IMR-90 (cell line): Measurements from ENCODE around the gene NKAIN4. TPM values are rescaled to one million over a fixed set of nuclear protein-coding genes. Genes with fewer than 3 reads are reported as not detected.

Experiments used
- ATAC-seq: fragments of 200-7000 bp; cut with Tn5 transposase; 2 replicates; pipeline ENCODE4 v1.9.1; 2020; ENCODE audit warnings: low read depth, mild to moderate bottlenecking, moderate library complexity
- BruUV-seq: library from RNA; stranded (reverse); fragments of 400-500 nt; replicated peaks from 2 replicates; lab custom pipeline; 2021; lab: Mats Ljungman, UMichigan
- CTCF ChIA-PET: fragments of 300-600 bp; formaldehyde crosslinking; extraction: SDS; loops from one replicate; lab custom pipeline; 2021; ENCODE audit warnings: antibody characterized with exemption; lab: Yijun Ruan, JAX
- POLR2A ChIA-PET: fragments of 300-600 bp; sonication (Branson Sonifier 250); formaldehyde crosslinking; loops from one replicate; lab custom pipeline; 2022; ENCODE audit warnings: antibody characterized with exemption; ENCODE audit not compliant: unreplicated experiment; lab: Charles Lee
- DNase-seq: peaks from one replicate; pipeline ENCODE4 v3.0.0; 2013
- H2AFZ ChIP-seq: replicated peaks from 2 replicates; pipeline ENCODE3; 2013; ENCODE audit warnings: low read length, mild to moderate bottlenecking; ENCODE audit not compliant: poor library complexity
- H2AK5ac ChIP-seq: 2 replicates; pipeline ENCODE4 v1.6.1; 2013; ENCODE audit warnings: low read depth, low read length, inconsistent platforms
- H2AK9ac ChIP-seq: replicated peaks from 2 replicates; pipeline ENCODE3; 2013; ENCODE audit warnings: mild to moderate bottlenecking, low read depth, low read length, moderate library complexity; ENCODE audit not compliant: poor library complexity
- H2BK120ac ChIP-seq: 2 replicates; pipeline ENCODE4 v1.6.1; 2013; ENCODE audit warnings: low read depth, low read length, inconsistent platforms
- H2BK15ac ChIP-seq: 3 replicates; pipeline ENCODE4 v1.6.1; 2013; ENCODE audit warnings: low read depth, low read length, inconsistent platforms
- H2BK20ac ChIP-seq: 2 replicates; pipeline ENCODE4 v1.6.1; 2013; ENCODE audit warnings: low read depth, mild to moderate bottlenecking, inconsistent platforms, low read length, moderate library complexity
- H2BK5ac ChIP-seq: 2 replicates; pipeline ENCODE4 v1.6.1; 2013; ENCODE audit warnings: mild to moderate bottlenecking, low read depth, low read length, inconsistent platforms; ENCODE audit not compliant: poor library complexity, severe bottlenecking
- H3K14ac ChIP-seq: replicated peaks from 2 replicates; pipeline ENCODE4 v1.6.1; 2013; ENCODE audit warnings: low read depth, low read length, inconsistent platforms
- H3K18ac ChIP-seq: 2 replicates; pipeline ENCODE4 v1.6.1; 2013; ENCODE audit warnings: low read depth, low read length, control low read depth
- H3K23ac ChIP-seq: 2 replicates; pipeline ENCODE4 v1.6.1; 2013; ENCODE audit warnings: low read depth, low read length, inconsistent platforms
- H3K27ac ChIP-seq: 2 replicates; pipeline ENCODE4 v1.5.1; 2013; ENCODE audit warnings: mild to moderate bottlenecking, control low read depth, low read length; ENCODE audit not compliant: insufficient read depth
- H3K27me3 ChIP-seq: 2 replicates; pipeline ENCODE4 v1.6.1; 2013; ENCODE audit warnings: low read length; ENCODE audit not compliant: control insufficient read depth, insufficient read depth
- H3K36me3 ChIP-seq: 2 replicates; pipeline ENCODE4 v1.6.1; 2013; ENCODE audit warnings: low read length, mixed read lengths; ENCODE audit not compliant: control insufficient read depth, insufficient read depth
- H3K4ac ChIP-seq: 2 replicates; pipeline ENCODE4 v1.6.1; 2013; ENCODE audit warnings: low read depth, low read length, inconsistent platforms
- H3K4me1 ChIP-seq: 2 replicates; pipeline ENCODE4 v1.6.1; 2013; ENCODE audit warnings: low read length, mixed read lengths; ENCODE audit not compliant: control insufficient read depth, insufficient read depth
- H3K4me2 ChIP-seq: 2 replicates; pipeline ENCODE4 v1.6.1; 2013; ENCODE audit warnings: low read depth, mild to moderate bottlenecking, control low read depth, low read length, moderate library complexity
- H3K4me3 ChIP-seq: 2 replicates; pipeline ENCODE4 v1.5.1; 2013; ENCODE audit warnings: low read depth, mild to moderate bottlenecking, control low read depth, low read length, moderate library complexity; ENCODE audit not compliant: insufficient read depth
- H3K56ac ChIP-seq: 2 replicates; pipeline ENCODE4 v1.6.1; 2013; ENCODE audit warnings: low read length, inconsistent platforms; ENCODE audit not compliant: insufficient read depth; ENCODE audit errors: extremely low read depth
- H3K79me1 ChIP-seq, 2 experiments: 2 replicates each; pipeline ENCODE4 v1.6.1; 2013; ENCODE audit warnings: low read length in 2 of 2, inconsistent platforms in 1 of 2, low read depth in 1 of 2
- H3K9ac ChIP-seq: 2 replicates; pipeline ENCODE4 v1.6.1; 2013; ENCODE audit warnings: low read depth, low read length, control low read depth
- H3K9me1 ChIP-seq: 2 replicates; pipeline ENCODE4 v1.6.1; 2013; ENCODE audit warnings: low read length, inconsistent platforms; ENCODE audit not compliant: insufficient read depth
- H3K9me3 ChIP-seq: 2 replicates; pipeline ENCODE4 v1.6.1; 2013; ENCODE audit warnings: low read length; ENCODE audit not compliant: control insufficient read depth, insufficient read depth
- H4K20me1 ChIP-seq: 2 replicates; pipeline ENCODE4 v1.6.1; 2013; ENCODE audit warnings: low read length, inconsistent platforms; ENCODE audit not compliant: insufficient read depth
- H4K5ac ChIP-seq: 2 replicates; pipeline ENCODE4 v1.6.1; 2013; ENCODE audit warnings: mild to moderate bottlenecking, low read depth, low read length, control low read depth
- H4K8ac ChIP-seq, 2 experiments: 2 replicates each; pipeline ENCODE4 v1.6.1; 2013; ENCODE audit warnings: low read depth in 2 of 2, low read length in 2 of 2, control low read depth in 1 of 2, inconsistent platforms in 1 of 2
- H4K91ac ChIP-seq: 2 replicates; pipeline ENCODE4 v1.6.1; 2013; ENCODE audit warnings: low read depth, low read length, inconsistent platforms; ENCODE audit not compliant: insufficient read depth
- BHLHE40 ChIP-seq: fragments of 150-350 bp; IDR thresholded peaks from 2 replicates; pipeline ENCODE4 v1.6.1; 2016; ENCODE audit warnings: mild to moderate bottlenecking, low read depth, low read length
- ELK1 ChIP-seq: fragments of 150-350 bp; IDR thresholded peaks from 2 replicates; pipeline ENCODE4 v1.6.1; 2016; ENCODE audit warnings: low read depth, mild to moderate bottlenecking, low read length, moderate library complexity, borderline replicate concordance
- WGBS, 2 experiments: methylation state at CpG; one replicate each; pipeline versions ENCODE4 v1.1.5 to v1.1.7; 2013; ENCODE audit warnings: missing lambda C conversion rate in 2 of 2; ENCODE audit not compliant: insufficient read length in 1 of 2; ENCODE audit errors: extremely low coverage in 2 of 2; 5-methylcytosine and 5-hydroxymethylcytosine counted together
- dilution Hi-C: fragments of 300-500 bp; cut with HindIII; formaldehyde crosslinking; loops from one replicate; pipeline ENCODE4 v1.14.3; 2018; ENCODE audit warnings: low sequenced_read_pairs; ENCODE audit not compliant: unreplicated experiment
- in situ Hi-C: fragments of 300-500 bp; cut with MboI; formaldehyde crosslinking; loops from 3 replicates; pipeline ENCODE4 v1.14.3; 2019; ENCODE audit warnings: low sequenced_read_pairs, inconsistent platforms, mixed read lengths
- intact Hi-C: fragments of 100-400 bp; cut with micrococcal nuclease; formaldehyde crosslinking; loops from 2 replicates; pipeline ENCODE4 v1.10.0; 2022
- polyA plus RNA-seq, 3 experiments: library from polyadenylated mRNA; depleted of rRNA; stranded (reverse); fragments of >200 nt; gene quantifications; 2 replicates each; pipeline ENCODE4 v1.2.3, GENCODE V29; 2012; ENCODE audit warnings: low replicate concordance in 1 of 3
- total RNA-seq: library from RNA; depleted of rRNA; stranded (reverse); fragments of >200 nt; gene quantifications from 2 replicates; pipeline ENCODE4 v1.2.3, GENCODE V29; 2012

Gene NKAIN4
- total and polyA plus RNA-seq, 2 of the 4 experiments (the other 2 are of a cell fraction), result not detected

DNA sequence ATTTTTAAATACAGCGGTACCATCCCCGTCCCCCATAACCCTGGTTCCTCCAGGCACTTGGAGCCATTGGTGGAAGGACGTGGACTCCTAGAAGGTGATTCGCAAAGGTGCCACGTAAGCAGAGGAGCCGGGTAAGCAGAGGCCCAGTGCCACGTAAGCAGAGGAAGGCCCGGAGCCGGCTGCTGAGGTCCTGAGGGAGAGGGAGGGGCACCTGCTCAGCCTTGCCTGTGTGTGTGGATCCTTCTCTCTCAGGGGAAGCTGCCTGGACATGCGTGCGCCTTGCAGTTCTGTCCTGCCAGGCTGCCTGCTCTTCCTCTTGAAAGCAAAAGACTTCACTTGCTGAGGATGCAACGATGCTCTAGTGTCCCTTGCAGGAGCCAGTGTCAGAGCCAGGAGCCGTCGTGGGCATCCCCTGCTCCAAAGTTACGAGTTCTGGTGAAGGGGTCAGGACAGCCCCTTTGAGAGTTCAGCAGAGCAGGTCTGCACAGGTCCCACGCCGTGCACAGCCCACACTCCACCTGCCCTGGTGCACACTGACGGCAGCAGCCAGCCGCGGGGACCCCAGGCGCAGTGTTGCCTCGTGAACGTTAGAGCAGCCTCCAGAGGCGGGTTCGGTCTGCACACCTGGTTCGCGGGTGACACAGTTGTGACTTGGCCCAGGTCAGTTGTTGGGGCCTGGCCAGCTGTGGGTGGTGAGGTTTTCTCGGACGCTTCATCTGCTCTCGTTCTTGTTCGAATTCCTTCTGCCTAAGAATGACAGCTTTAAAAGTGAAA lies 1.9 kb upstream of the NKAIN4 start:
- peaks cover 2% of the 10 kb centered on the region; the same call in 1 of the 2 replicates for H3K9me3 ChIP-seq
- H2BK15ac ChIP-seq, result no peak overlapping the region
- H3K27ac ChIP-seq, result no peak overlapping the region
- no peak overlapping the region for H2AK5ac ChIP-seq
- no peak overlapping the region for H3K23ac ChIP-seq
- no TSS peak for BruUV-seq
- no peaks in the 10 kb centered on the region for H3K36me3 ChIP-seq
- H4K5ac ChIP-seq, result no peak overlapping the region
- H3K4me3 ChIP-seq, result no peak overlapping the region
- H3K4me1 ChIP-seq, result no peaks in the 10 kb centered on the region
- no peak overlapping the region for H3K9ac ChIP-seq
- WGBS, 2 experiments, result 81% methylated on average over 9 of the region's 31 CpGs; no CpG with 5 or more reads in 1 of the 2 experiments
- no peaks in the 10 kb centered on the region for H3K79me1 ChIP-seq
- no peak for ATAC-seq
- no peaks in the 10 kb centered on the region; the same call in 1 of the 2 replicates for H4K20me1 ChIP-seq
- H4K8ac ChIP-seq, result no peak overlapping the region
- dilution Hi-C loops (no loop called here), in situ Hi-C loops (no loop called here), intact Hi-C loops (no loop called here)
- no peak overlapping the region for H3K14ac ChIP-seq
- H3K4ac ChIP-seq, result no peak overlapping the region
- no peak overlapping the region for H2BK120ac ChIP-seq
- peak overlapping the region; percentile 19 for H2AK9ac ChIP-seq
- no peak overlapping the region for H3K4me2 ChIP-seq
- no peak overlapping the region for H2BK5ac ChIP-seq
- H3K56ac ChIP-seq, result no peak overlapping the region
- H2AFZ ChIP-seq, result peak overlapping the region; percentile 3
- DNase-seq, result no peak
- H3K27me3 ChIP-seq, result peaks cover 89% of the 10 kb centered on the region
- H3K9me1 ChIP-seq, result no peaks in the 10 kb centered on the region
- H2BK20ac ChIP-seq, result no peak overlapping the region
- POLR2A ChIA-PET, result no interaction called here
- H4K91ac ChIP-seq, result no peak overlapping the region
- H3K18ac ChIP-seq, result no peak overlapping the region
- TF ChIP-seq BHLHE40, result no peak
- TF ChIP-seq ELK1, result no peak
- CTCF ChIA-PET, result interaction anchor here (1.7 kb wide), 1 partner anchor 33 kb away, joined by 5 read pairs; no protein-coding TSS in a partner anchor
